Right cardiac atrium (tissue), 5 donors: ENCODE data around the gene RHOB. TPM values are rescaled to one million over a fixed set of nuclear protein-coding genes. Genes with fewer than 3 reads are reported as not detected.
A peak's percentile ranks its signal among the peaks of the same experiment; 100 is the strongest.

ENCODE experiments used
- ATAC-seq, 2 donors: fragments of 200-7000 bp; cut with Tn5 transposase; one replicate each; pipeline versions ENCODE4 v1.8.0 to v1.9.1; 2020; ENCODE audit warnings: moderate library complexity in 2 of 2, mild to moderate bottlenecking in 1 of 2
- DNase-seq, 3 donors: peaks; one replicate each; pipeline ENCODE4 v3.0.0-alpha.2; 2020
- H3K27ac ChIP-seq: one replicate; pipeline ENCODE4 v1.5.1; 2013; ENCODE audit warnings: mild to moderate bottlenecking, low read length, control low read depth, moderate library complexity
- H3K27me3 ChIP-seq: one replicate; pipeline ENCODE4 v1.6.1; 2013; ENCODE audit not compliant: control insufficient read depth, insufficient read depth
- H3K4me1 ChIP-seq: one replicate; pipeline ENCODE4 v1.6.1; 2013; ENCODE audit warnings: low read length; ENCODE audit not compliant: control insufficient read depth, insufficient read depth
- H3K4me3 ChIP-seq: one replicate; pipeline ENCODE4 v1.5.1; 2013; ENCODE audit warnings: low read length, control low read depth
- H3K9me3 ChIP-seq: one replicate; pipeline ENCODE4 v1.6.1; 2013; ENCODE audit warnings: low read length; ENCODE audit not compliant: control insufficient read depth
- WGBS: extraction: QIAGEN DNeasy Blood & Tissue Kit; methylation state at CpG from one replicate; pipeline ENCODE4 v1.1.7; 2013; 5-methylcytosine and 5-hydroxymethylcytosine counted together
- intact Hi-C, 4 donors: fragments of 100-400 bp; cut with DNase I; formaldehyde crosslinking; loops; one replicate each; pipeline versions ENCODE4 v1.11.0 to v1.14.0; 2022 to 2023
- polyA plus RNA-seq: library from polyadenylated mRNA; stranded (reverse); fragments of 200-250 nt; gene quantifications from one replicate; pipeline ENCODE4 v1.2.3, GENCODE V29; 2013
- total RNA-seq, 4 donors: library from RNA; stranded (reverse); fragmentation: NEBNext Ultra II Directional; extraction: Animal tissue kit (Norgen Biotek cat#: 25700); gene quantifications; one replicate each; pipeline ENCODE4 v1.2.1, GENCODE V29; 2021
- donor health status: healthy with polysubstance abuse.
- donor health status: DM: no; HTN: yes; CAD: no.
- donor health status: DM: no; HTN: no; CAD: no.
- donor health status: DM: no; HTN: yes; CAD: no; lungs with severe emphysema.
- donor health status: DM: yes; HTN: yes; CAD: no.

The RHOB gene
- total and polyA plus RNA-seq, 5 donors = 141 to 365 (median 225) TPM

DNA sequence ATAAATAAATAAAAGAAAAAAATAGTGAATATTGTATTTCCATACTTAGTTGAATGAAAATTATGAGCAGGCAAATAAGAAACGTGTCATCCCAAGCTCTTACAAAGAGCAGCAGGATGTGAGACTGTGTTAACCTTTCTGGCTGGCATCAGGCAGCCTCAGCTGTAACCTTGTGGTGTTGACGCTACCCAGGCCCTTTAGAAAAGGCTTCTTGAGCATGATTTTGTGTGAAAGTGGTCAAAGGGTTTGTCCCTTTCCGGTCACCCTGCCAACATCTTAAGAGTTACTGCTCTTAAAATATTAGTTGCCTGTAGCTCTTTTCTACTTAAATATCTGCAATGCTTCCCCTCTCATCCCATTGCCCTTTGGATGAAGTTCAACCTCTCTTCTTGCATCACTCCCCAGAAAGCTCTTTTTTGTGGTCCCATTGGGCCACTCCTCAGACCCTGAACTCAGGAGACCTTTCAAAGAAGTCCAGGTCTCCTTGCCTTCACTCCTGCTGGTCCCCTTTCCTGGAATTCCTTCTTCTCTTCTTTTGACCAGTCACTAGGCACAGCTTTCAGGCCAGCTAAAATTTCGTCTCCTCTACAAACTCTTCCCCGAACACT is 35.0 kb downstream of the RHOB start:
- WGBS = 79% methylated on average over 5 of the region's 5 CpGs
- Histone ChIP-seq H3K27ac (peak overlapping the region; percentile 54), H3K27me3 (no peaks in the 10 kb centered on the region), H3K4me1 (peaks cover 6% of the 10 kb centered on the region), H3K9me3 (no peaks in the 10 kb centered on the region), H3K4me3 (no peak overlapping the region)
- no peak for ATAC-seq
- intact Hi-C loops = no loop called here
- no peak for DNase-seq

DNA sequence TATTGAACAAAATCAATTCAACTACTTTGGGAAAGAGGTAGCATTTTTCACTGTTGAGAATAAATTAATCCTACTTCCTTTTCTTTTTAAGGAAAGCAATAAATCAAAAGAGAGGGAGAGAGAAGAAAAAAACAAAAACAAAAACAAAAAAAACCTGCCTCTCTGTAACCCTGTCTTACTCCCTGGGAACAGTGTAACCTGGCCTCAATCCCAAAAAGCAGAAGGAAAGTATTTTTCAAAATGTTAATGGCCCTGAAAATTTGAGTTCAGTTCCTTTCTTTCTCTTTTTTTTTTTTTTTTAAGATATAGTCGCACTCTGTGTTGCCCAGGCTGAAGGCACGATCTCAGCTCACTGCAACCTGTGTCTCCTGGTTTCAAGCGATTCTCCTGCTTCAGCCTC is 35.9 kb downstream of the RHOB start:
- peak overlapping the region; percentile 75 for H3K27ac ChIP-seq
- no peaks in the 10 kb centered on the region for H3K27me3 ChIP-seq
- H3K9me3 ChIP-seq = no peaks in the 10 kb centered on the region
- peaks cover 6% of the 10 kb centered on the region for H3K4me1 ChIP-seq
- ATAC-seq (peak in 1 of 2 donors; percentile 43), DNase-seq (no peak)
- no peak overlapping the region for H3K4me3 ChIP-seq
- WGBS = 68% methylated on average over 3 of the region's 3 CpGs
- intact Hi-C loops = no loop called here

DNA sequence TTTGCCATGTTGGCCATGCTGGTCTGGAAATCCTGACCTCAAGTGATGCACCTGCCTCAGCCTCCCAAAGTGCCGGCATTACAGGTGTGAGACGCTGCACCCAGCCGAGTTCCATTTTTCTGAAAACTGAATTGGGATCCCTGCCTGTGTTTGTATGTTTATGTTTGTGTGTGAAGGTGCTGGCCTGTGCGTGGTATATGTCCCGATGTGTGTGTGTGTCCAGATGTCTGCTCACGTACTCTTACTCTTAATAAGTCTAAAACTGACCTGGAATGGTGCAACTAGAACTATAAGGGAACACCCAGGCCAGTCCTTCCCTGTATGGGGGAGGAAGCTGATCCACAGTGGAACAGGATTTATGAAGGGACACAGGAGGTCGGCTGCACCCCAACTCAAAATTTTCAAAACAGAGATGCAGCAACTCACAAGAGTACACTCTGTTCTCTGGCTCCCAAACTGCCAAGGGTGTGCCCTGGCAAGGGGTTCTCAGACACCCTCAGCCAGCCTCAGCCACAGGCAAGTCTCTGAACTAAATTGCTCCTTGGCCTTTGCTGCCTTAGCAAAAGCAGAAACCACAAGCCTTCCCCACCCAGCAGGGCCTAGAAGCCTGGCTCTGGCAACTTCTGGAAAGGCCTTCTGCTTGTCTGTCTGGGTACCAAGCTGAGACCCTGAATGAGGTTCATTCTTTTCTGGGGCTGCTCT is 36.5 kb downstream of the RHOB start:
- intact Hi-C loops = no loop called here
- Histone ChIP-seq H3K9me3 (no peaks in the 10 kb centered on the region), H3K27me3 (no peaks in the 10 kb centered on the region), H3K4me3 (no peak overlapping the region), H3K27ac (peak overlapping the region; percentile 75), H3K4me1 (peaks cover 6% of the 10 kb centered on the region)
- ATAC-seq (peak; percentile 81 to 89), DNase-seq (peak in 2 of 3 donors; percentile 72 to 87)
- 86% methylated on average over 7 of the region's 7 CpGs for WGBS

DNA sequence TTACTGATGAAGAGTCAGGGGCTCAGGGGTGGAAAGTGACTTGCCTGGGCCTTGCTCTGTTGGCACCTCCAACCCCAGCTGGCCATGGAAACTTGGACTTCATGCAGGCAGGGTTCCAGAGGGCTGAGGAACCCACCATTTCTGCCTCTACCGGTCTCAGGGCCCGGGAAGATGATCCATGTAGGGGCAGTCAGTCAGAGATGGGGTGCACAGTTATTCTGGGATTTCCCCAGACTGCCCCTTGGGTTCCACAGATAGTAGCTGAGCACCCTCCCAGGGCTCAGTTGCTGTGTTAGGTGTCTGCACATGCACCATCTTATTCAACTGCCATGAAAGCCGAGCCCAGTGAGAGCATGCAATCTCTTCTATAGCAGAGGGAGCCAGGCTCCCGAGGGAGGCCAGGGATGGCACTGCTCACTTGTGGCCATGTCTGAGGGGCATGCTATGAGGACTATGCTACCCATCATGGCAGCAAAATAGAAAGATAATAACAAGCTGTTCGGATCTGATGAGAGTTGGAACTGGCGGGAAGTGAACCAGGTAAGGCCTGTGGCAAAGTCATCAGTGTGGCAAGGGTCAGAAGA is 37.3 kb downstream of the RHOB start:
- H3K4me3 ChIP-seq = no peak overlapping the region
- no peaks in the 10 kb centered on the region for H3K27me3 ChIP-seq
- DNase-seq (no peak), ATAC-seq (no peak)
- intact Hi-C loops = no loop called here
- peaks cover 6% of the 10 kb centered on the region for H3K4me1 ChIP-seq
- 97% methylated on average over 6 of the region's 6 CpGs for WGBS
- peak overlapping the region; percentile 55 for H3K27ac ChIP-seq
- no peaks in the 10 kb centered on the region for H3K9me3 ChIP-seq

DNA sequence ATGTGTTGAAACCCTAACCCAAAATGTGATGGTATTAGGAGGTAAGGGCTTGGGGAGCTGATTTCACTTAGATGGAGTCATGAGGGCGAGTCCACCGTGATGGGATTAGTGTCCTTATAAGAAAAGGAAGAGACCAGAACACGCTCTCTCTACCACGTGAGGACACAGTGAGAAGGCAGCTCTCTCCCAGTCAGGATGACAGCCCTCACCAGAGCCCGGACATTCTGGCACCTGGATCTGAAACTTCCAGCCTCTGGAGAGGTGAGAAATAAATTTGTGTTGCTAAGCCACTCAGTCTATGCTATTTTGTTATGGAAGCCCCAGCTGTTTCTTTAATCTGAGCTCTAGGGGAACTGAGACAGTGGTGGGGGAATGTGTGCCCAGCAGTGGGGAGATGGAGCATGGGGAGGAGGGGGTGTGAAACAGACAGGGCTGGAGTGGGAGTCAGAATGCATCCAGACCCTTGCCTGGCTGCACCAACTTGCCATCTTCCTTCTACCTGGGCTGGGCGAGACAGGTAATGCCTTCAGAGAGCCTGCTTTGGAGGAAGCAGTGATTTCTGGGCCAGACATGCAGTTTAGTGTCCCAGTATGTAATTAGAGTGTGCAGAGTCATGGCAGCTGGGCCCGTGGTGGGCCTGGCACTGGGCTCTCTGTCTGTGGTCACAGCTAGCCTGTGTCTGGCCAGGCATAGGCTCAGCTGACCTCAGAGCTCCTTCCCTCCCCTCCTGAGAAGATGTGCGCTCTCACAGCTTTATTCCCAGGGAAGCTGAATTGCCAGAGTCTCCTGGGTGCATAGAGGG is 38.1 kb downstream of the RHOB start:
- intact Hi-C loops = no loop called here
- no peak overlapping the region for H3K4me3 ChIP-seq
- H3K27me3 ChIP-seq = no peaks in the 10 kb centered on the region
- ATAC-seq = no peak
- 95% methylated on average over 8 of the region's 8 CpGs for WGBS
- no peak overlapping the region for H3K27ac ChIP-seq
- peaks cover 6% of the 10 kb centered on the region for H3K4me1 ChIP-seq
- no peaks in the 10 kb centered on the region for H3K9me3 ChIP-seq
- DNase-seq = no peak

DNA sequence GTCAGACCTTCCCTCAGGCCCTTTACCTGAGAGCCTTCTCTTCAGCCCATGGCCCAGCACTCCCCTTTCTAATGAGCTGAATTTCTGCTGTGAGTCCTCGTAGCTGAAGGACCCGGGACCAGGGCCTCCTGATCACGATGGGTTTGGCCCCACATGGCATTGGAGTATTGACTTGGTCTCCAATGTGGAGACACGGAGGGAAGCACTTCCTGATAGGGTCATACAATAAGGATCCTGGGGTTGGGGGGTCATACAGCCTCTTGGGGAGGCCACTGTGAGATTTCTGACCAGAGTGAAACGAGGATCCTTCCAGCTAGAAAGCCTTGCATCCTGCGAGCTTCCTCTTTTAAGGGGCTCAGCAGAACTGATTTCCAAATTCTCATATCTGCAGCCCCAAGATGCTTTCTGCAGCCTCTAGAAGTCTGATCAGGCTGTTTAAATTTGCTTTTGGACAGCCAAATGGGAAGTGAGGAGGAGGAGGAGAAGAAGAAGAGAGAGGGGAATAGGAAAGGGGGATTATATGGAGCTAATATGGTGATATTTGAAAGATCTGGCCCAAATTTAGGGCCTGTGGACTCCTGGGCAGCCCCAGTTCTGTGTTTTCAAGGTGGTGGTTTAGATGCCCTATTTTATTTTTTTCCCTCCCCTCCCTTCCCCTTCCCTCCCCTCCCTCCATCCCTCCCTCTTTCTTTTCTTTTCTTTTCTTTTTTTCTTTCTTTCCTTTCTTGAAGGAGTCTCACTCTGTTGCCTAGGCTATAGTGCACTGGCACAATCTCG is 38.9 kb downstream of the RHOB start:
- H3K27me3 ChIP-seq = no peaks in the 10 kb centered on the region
- WGBS = 72% methylated on average over 7 of the region's 7 CpGs
- no peak for ATAC-seq
- no peaks in the 10 kb centered on the region for H3K9me3 ChIP-seq
- no peak for DNase-seq
- no peak overlapping the region for H3K27ac ChIP-seq
- intact Hi-C loops = no loop called here
- H3K4me3 ChIP-seq = no peak overlapping the region
- H3K4me1 ChIP-seq = peaks cover 7% of the 10 kb centered on the region

DNA sequence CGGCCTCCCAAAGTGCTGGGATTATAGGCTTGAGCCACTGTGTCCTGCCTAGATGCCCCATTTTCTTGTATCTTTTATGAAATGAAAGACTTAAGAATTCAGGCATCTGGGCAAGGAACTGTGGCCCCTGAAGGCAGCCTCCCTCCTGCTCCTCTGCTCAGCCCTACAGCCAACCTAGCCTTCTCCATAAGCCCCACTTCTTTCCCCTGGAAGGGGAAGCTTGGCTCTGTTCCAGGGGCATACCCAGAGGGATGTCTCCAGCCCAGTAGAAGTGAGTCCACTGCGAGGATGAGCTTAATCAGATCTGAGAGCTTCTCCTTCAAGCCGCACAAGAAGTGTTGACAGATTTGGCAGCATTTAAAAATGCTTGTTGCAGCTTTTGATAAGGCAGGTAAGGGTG is 39.7 kb downstream of the RHOB start:
- intact Hi-C loops = no loop called here
- H3K9me3 ChIP-seq = no peaks in the 10 kb centered on the region
- no peak overlapping the region for H3K27ac ChIP-seq
- no peaks in the 10 kb centered on the region for H3K27me3 ChIP-seq
- no peak for DNase-seq
- H3K4me1 ChIP-seq = peaks cover 9% of the 10 kb centered on the region
- 84% methylated on average over 3 of the region's 3 CpGs for WGBS
- H3K4me3 ChIP-seq = no peak overlapping the region
- no peak for ATAC-seq

DNA sequence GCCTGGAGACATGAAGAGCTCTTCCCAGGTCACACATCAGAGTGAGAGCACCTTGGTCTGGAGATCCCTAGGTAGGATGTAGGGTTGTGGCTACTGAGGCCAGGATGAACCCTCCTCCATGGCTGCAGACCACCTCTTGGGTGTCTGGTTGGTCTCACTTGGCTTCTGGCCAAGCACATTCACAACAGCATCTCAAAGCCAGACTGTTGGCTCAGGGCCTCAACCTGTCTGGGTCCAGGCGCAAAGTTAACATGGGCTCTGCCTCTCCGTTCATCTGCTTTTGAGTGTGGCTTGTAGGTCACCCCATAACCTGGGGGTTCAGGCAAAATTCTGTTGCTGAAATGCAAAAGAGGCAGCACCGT is 40.1 kb downstream of the RHOB start:
- Histone ChIP-seq H3K9me3 (no peaks in the 10 kb centered on the region), H3K4me1 (peaks cover 9% of the 10 kb centered on the region), H3K27ac (no peak overlapping the region), H3K27me3 (no peaks in the 10 kb centered on the region), H3K4me3 (no peak overlapping the region)
- WGBS = 89% methylated on average over 3 of the region's 3 CpGs
- DNase-seq (no peak), ATAC-seq (no peak)
- intact Hi-C loops = no loop called here

DNA sequence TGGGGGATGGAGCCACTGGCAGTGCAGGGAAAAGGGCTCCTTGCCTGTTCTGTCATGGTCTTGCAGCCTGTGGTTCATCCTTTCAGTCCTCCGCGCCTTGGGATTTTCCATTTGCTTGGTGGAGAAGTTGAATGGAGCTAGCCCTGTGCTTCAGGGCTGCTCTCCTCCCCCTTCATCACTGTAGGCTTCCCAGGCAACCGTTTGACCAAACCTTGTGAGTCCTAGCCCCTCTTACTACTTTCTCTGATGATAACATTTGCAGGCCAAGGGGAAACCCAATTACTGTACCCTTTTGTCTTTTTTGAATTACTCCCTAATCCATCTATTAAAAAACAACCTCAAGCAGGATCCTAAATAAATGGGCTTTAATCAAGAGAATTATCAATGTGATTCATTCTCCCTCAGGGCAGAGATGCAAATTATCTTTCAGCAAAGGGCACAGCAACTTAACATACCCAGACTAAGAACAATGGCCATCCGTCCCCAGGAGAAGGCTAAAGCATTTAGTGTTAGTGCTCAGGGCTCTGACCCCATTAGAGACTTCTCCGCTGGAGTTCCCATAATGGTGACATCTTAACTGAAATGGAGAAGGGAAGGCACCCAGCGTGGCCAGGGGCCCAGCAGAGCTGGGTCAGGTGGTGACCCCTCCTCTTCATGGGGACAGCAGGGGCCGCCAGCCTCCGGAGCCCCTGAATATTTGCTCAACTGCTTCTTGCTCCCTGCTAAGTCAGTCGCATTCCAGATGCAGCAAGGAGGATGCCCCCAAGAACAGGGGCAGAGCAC is 40.7 kb downstream of the RHOB start:
- intact Hi-C loops = no loop called here
- peaks cover 9% of the 10 kb centered on the region for H3K4me1 ChIP-seq
- no peaks in the 10 kb centered on the region for H3K9me3 ChIP-seq

DNA sequence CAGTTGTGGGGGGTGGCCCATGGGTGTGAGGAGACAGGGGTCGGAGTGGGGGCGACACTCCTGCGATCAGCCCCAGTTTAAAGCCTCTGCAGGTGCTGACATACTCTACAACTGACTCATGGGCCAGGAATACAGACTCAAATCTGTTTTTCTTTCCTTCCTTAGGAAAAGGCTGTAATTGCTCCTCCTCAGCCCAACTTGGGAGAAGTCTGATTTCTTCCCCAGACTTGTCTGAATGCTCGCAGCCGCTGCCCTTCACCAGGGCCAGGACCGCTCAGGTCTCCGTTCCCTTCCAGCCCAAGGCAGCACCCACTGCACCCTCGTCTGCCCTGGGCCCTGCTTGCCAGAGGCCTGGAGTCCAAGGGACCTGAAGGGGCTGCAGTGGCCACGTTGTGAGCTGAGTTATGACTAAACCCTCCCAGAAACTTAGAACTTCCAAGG is 41.3 kb downstream of the RHOB start:
- WGBS = 83% methylated on average over 9 of the region's 9 CpGs
- H3K9me3 ChIP-seq = no peaks in the 10 kb centered on the region
- DNase-seq = no peak
- H3K27me3 ChIP-seq = no peaks in the 10 kb centered on the region
- no peak overlapping the region for H3K27ac ChIP-seq
- ATAC-seq = no peak
- peaks cover 8% of the 10 kb centered on the region for H3K4me1 ChIP-seq
- intact Hi-C loops = no loop called here
- H3K4me3 ChIP-seq = no peak overlapping the region

More for the DNA sequence above, 40.7 kb downstream of the RHOB start:
- no peak for ATAC-seq
- DNase-seq = no peak
- Histone ChIP-seq H3K4me3 (no peak overlapping the region), H3K27me3 (no peaks in the 10 kb centered on the region), H3K27ac (no peak overlapping the region)
- 91% methylated on average over 9 of the region's 9 CpGs for WGBS
